Liver (tissue), 3 donors: ENCODE data around the gene SYCP2L.

Source experiments
- EGR1 ChIP-seq, 2 donors: IDR thresholded peaks; 2 replicates each; pipeline ENCODE4 v1.6.1; 2016 to 2018; ENCODE audit warnings: antibody characterized with exemption in 2 of 2, low read depth in 2 of 2
- GABPA ChIP-seq, 2 donors: IDR thresholded peaks in 1 of 2; conservative IDR thresholded peaks in 1 of 2; 2 replicates each; pipeline ENCODE4 v1.6.1; 2016; ENCODE audit warnings: antibody characterized with exemption in 2 of 2, mild to moderate bottlenecking in 1 of 2, moderate library complexity in 1 of 2
- HNF4G ChIP-seq: IDR thresholded peaks from 2 replicates; pipeline ENCODE4 v1.6.1; 2016; ENCODE audit warnings: antibody characterized with exemption
- JUND ChIP-seq, 2 donors: IDR thresholded peaks; 2 replicates each; pipeline ENCODE4 v1.6.1; 2016; ENCODE audit warnings: antibody characterized with exemption in 2 of 2
- RAD21 ChIP-seq, 2 donors: IDR thresholded peaks; 2 replicates each; pipeline ENCODE4 v1.6.1; 2016; ENCODE audit warnings: antibody characterized with exemption in 2 of 2, mild to moderate bottlenecking in 2 of 2
- SP1 ChIP-seq: IDR thresholded peaks from 2 replicates; pipeline ENCODE4 v1.6.1; 2018; ENCODE audit warnings: antibody characterized with exemption, mild to moderate bottlenecking
- TAF1 ChIP-seq: conservative IDR thresholded peaks from 2 replicates; pipeline ENCODE4 v1.6.1; 2016; ENCODE audit warnings: antibody characterized with exemption, mild to moderate bottlenecking
- YY1 ChIP-seq: IDR thresholded peaks from 2 replicates; pipeline ENCODE4 v1.6.1; 2016; ENCODE audit warnings: antibody characterized with exemption, mild to moderate bottlenecking
- TF ChIP-seq, protein P1 (sequence below): IDR thresholded peaks from 2 replicates; pipeline ENCODE4 v1.6.1; 2016; ENCODE audit warnings: antibody characterized with exemption, mild to moderate bottlenecking
- TF ChIP-seq, protein P2 (sequence below): IDR thresholded peaks from 2 replicates; pipeline ENCODE4 v1.6.1; 2016; ENCODE audit warnings: antibody characterized with exemption
- TF ChIP-seq, protein P3 (sequence below): fragments of 150-350 bp; IDR thresholded peaks from 2 replicates; pipeline ENCODE4 v1.5.1; 2017; ENCODE audit warnings: improper control_type of control experiment, low read depth, low read length; ENCODE audit not compliant: missing input control
- TF ChIP-seq, protein P4 (sequence below): IDR thresholded peaks from 2 replicates; pipeline ENCODE4 v1.6.1; 2016; ENCODE audit warnings: antibody characterized with exemption
- TF ChIP-seq, protein P5 (sequence below): IDR thresholded peaks from 2 replicates; pipeline ENCODE4 v1.6.1; 2016; ENCODE audit warnings: antibody characterized with exemption
- donor health status: healthy.
- donor health status: healthy.

DNA sequence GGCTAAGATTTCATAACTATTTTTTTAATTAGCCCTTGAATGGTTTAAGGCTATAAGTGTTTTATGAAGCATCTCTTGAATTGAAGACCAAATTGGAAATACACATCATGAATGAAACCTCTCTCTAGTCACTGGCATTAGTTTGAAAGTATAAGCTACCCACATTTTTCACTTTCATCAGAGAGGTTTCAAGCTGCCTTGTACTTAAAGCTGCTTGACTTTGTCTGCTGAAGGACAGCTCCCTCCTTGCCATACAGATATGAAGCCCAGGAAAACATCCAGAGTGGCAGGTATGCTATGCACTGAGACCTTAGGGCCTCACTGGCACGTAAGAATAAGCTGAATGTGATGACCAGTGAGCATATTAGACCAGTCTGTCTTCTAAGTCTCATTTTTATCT is 94.6 kb downstream of the SYCP2L start:
- TF ChIP-seq, protein P1, sequence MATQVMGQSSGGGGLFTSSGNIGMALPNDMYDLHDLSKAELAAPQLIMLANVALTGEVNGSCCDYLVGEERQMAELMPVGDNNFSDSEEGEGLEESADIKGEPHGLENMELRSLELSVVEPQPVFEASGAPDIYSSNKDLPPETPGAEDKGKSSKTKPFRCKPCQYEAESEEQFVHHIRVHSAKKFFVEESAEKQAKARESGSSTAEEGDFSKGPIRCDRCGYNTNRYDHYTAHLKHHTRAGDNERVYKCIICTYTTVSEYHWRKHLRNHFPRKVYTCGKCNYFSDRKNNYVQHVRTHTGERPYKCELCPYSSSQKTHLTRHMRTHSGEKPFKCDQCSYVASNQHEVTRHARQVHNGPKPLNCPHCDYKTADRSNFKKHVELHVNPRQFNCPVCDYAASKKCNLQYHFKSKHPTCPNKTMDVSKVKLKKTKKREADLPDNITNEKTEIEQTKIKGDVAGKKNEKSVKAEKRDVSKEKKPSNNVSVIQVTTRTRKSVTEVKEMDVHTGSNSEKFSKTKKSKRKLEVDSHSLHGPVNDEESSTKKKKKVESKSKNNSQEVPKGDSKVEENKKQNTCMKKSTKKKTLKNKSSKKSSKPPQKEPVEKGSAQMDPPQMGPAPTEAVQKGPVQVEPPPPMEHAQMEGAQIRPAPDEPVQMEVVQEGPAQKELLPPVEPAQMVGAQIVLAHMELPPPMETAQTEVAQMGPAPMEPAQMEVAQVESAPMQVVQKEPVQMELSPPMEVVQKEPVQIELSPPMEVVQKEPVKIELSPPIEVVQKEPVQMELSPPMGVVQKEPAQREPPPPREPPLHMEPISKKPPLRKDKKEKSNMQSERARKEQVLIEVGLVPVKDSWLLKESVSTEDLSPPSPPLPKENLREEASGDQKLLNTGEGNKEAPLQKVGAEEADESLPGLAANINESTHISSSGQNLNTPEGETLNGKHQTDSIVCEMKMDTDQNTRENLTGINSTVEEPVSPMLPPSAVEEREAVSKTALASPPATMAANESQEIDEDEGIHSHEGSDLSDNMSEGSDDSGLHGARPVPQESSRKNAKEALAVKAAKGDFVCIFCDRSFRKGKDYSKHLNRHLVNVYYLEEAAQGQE, result no peak
- TF ChIP-seq, protein P2, sequence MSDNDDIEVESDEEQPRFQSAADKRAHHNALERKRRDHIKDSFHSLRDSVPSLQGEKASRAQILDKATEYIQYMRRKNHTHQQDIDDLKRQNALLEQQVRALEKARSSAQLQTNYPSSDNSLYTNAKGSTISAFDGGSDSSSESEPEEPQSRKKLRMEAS, result no peak
- no peak for TF ChIP-seq JUND (IDR thresholded peaks at IDR 0.05)
- TF ChIP-seq, protein P3, sequence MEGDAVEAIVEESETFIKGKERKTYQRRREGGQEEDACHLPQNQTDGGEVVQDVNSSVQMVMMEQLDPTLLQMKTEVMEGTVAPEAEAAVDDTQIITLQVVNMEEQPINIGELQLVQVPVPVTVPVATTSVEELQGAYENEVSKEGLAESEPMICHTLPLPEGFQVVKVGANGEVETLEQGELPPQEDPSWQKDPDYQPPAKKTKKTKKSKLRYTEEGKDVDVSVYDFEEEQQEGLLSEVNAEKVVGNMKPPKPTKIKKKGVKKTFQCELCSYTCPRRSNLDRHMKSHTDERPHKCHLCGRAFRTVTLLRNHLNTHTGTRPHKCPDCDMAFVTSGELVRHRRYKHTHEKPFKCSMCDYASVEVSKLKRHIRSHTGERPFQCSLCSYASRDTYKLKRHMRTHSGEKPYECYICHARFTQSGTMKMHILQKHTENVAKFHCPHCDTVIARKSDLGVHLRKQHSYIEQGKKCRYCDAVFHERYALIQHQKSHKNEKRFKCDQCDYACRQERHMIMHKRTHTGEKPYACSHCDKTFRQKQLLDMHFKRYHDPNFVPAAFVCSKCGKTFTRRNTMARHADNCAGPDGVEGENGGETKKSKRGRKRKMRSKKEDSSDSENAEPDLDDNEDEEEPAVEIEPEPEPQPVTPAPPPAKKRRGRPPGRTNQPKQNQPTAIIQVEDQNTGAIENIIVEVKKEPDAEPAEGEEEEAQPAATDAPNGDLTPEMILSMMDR, result no peak
- no peak for TF ChIP-seq EGR1 (IDR thresholded peaks at IDR 0.05; ENCODE audit: low read depth in 2 of 2)
- TF ChIP-seq GABPA (IDR thresholded peaks at IDR 0.05 in 1 of 2, conservative IDR thresholded peaks at IDR 0.05 in 1 of 2), result no peak
- TF ChIP-seq TAF1, result no peak
- no peak for TF ChIP-seq RAD21 (IDR thresholded peaks at IDR 0.05)
- no peak for TF ChIP-seq YY1
- TF ChIP-seq, protein P4, sequence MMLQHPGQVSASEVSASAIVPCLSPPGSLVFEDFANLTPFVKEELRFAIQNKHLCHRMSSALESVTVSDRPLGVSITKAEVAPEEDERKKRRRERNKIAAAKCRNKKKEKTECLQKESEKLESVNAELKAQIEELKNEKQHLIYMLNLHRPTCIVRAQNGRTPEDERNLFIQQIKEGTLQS, result no peak
- no peak for TF ChIP-seq HNF4G
- no peak for TF ChIP-seq SP1
- TF ChIP-seq, protein P5, sequence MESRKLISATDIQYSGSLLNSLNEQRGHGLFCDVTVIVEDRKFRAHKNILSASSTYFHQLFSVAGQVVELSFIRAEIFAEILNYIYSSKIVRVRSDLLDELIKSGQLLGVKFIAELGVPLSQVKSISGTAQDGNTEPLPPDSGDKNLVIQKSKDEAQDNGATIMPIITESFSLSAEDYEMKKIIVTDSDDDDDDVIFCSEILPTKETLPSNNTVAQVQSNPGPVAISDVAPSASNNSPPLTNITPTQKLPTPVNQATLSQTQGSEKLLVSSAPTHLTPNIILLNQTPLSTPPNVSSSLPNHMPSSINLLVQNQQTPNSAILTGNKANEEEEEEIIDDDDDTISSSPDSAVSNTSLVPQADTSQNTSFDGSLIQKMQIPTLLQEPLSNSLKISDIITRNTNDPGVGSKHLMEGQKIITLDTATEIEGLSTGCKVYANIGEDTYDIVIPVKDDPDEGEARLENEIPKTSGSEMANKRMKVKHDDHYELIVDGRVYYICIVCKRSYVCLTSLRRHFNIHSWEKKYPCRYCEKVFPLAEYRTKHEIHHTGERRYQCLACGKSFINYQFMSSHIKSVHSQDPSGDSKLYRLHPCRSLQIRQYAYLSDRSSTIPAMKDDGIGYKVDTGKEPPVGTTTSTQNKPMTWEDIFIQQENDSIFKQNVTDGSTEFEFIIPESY, result no peak
